H1 (cell line): ENCODE results near the gene SLC13A3. TPM values are rescaled to one million over a fixed set of nuclear protein-coding genes. Genes with fewer than 3 reads are reported as not detected.

Experiments used
- CTCF ChIA-PET: fragments of 300-600 bp; sonication (Branson Sonifier 250); formaldehyde crosslinking; loops from one replicate; lab custom pipeline; 2021; ENCODE audit not compliant: partially characterized antibody; lab: Charles Lee
- POLR2A ChIA-PET: fragments of 300-600 bp; sonication (Branson Sonifier 250); formaldehyde crosslinking; loops from one replicate; lab custom pipeline; 2021; ENCODE audit warnings: inconsistent platforms; ENCODE audit not compliant: partially characterized antibody; lab: Charles Lee
- DNase-seq, 2 experiments: peaks; one replicate each; pipeline versions ENCODE4 v3.0.0 to v3.0.0-alpha.2; 2010 to 2022; ENCODE audit warnings: low spot score in 2 of 2, low read depth in 1 of 2, mixed read lengths in 1 of 2
- FAIRE-seq: peaks from 2 replicates; lab custom pipeline; 2011; peaks lifted over from hg19 to GRCh38; lab: Jason Lieb, UNC
- H2AFZ ChIP-seq: 2 replicates; pipeline ENCODE4 v1.8.1; 2012; ENCODE audit warnings: low read length, inconsistent platforms
- H2AK5ac ChIP-seq: 2 replicates; pipeline ENCODE4 v1.6.1; 2013; ENCODE audit warnings: low read depth, low read length
- H2BK120ac ChIP-seq: replicated peaks from 2 replicates; pipeline ENCODE3; 2013; ENCODE audit warnings: low read depth, low read length, inconsistent platforms
- H2BK12ac ChIP-seq: 2 replicates; pipeline ENCODE4 v1.6.1; 2013; ENCODE audit warnings: low read depth, low read length
- H2BK15ac ChIP-seq: 2 replicates; pipeline ENCODE4 v1.6.1; 2013; ENCODE audit warnings: low read length
- H2BK20ac ChIP-seq: 2 replicates; pipeline ENCODE4 v1.6.1; 2013; ENCODE audit warnings: low read length
- H2BK5ac ChIP-seq: 2 replicates; pipeline ENCODE4 v1.6.1; 2013; ENCODE audit warnings: low read depth, low read length
- H3K14ac ChIP-seq: 2 replicates; pipeline ENCODE4 v1.6.1; 2013; ENCODE audit warnings: inconsistent platforms; ENCODE audit not compliant: insufficient read length
- H3K18ac ChIP-seq: 2 replicates; pipeline ENCODE4 v1.6.1; 2013; ENCODE audit warnings: low read length; ENCODE audit errors: extremely low read depth
- H3K23ac ChIP-seq: 2 replicates; pipeline ENCODE4 v1.6.1; 2013; ENCODE audit warnings: inconsistent platforms; ENCODE audit not compliant: insufficient read length
- H3K23me2 ChIP-seq: 2 replicates; pipeline ENCODE4 v1.6.1; 2013; ENCODE audit warnings: low read depth, low read length
- H3K27ac ChIP-seq: 2 replicates; pipeline ENCODE4 v1.6.1; 2011; ENCODE audit warnings: low read depth, low read length, inconsistent platforms
- H3K27me3 ChIP-seq, 4 experiments: replicated peaks in 1 of 4; 1 replicate in 1 of 4; 2 replicates in 3 of 4; pipeline versions ENCODE4 v1.6.1 to v1.8.1; 2011 to 2013; ENCODE audit warnings: low read length in 3 of 4, mild to moderate bottlenecking in 3 of 4, inconsistent platforms in 2 of 4, mixed read lengths in 2 of 4, moderate library complexity in 1 of 4; ENCODE audit not compliant: control insufficient read depth in 3 of 4, insufficient read depth in 3 of 4; ENCODE audit errors: extremely low read depth in 1 of 4
- H3K36me3 ChIP-seq, 4 experiments: 2 replicates each; pipeline versions ENCODE4 v1.6.1 to v1.8.1; 2011 to 2013; ENCODE audit warnings: mild to moderate bottlenecking in 4 of 4, low read length in 3 of 4, moderate library complexity in 2 of 4, control low read depth in 1 of 4, inconsistent platforms in 1 of 4; ENCODE audit not compliant: insufficient read depth in 4 of 4, control insufficient read depth in 2 of 4
- H3K4ac ChIP-seq: replicated peaks from 2 replicates; pipeline ENCODE3; 2013; ENCODE audit warnings: low read length, low read depth, mixed read lengths, inconsistent platforms; ENCODE audit not compliant: insufficient read length
- H3K4me1 ChIP-seq, 4 experiments: replicated peaks in 1 of 4; 1 replicate in 1 of 4; 2 replicates in 3 of 4; pipeline versions ENCODE4 v1.6.1 to v1.8.1; 2011 to 2013; ENCODE audit warnings: low read length in 3 of 4, inconsistent platforms in 2 of 4, mixed read lengths in 1 of 4; ENCODE audit not compliant: insufficient read depth in 4 of 4, control insufficient read depth in 3 of 4
- H3K4me2 ChIP-seq, 2 experiments: 2 replicates each; pipeline versions ENCODE4 v1.6.1 to v1.8.1; 2011 to 2013; ENCODE audit warnings: low read depth in 2 of 2, low read length in 2 of 2, control low read depth in 1 of 2, inconsistent platforms in 1 of 2, mild to moderate bottlenecking in 1 of 2; ENCODE audit not compliant: insufficient read depth in 1 of 2
- H3K4me3 ChIP-seq, 4 experiments: fragments of 200-600, 300-600 bp in 1 of 4; sonication (generic), shearing (Covaris generic), sonication (Bioruptor Twin) in 1 of 4; 2 replicates each; pipeline versions ENCODE4 v1.5.1 to v1.8.1; 2011 to 2016; ENCODE audit warnings: low read length in 4 of 4, low read depth in 3 of 4, control low read depth in 2 of 4, inconsistent platforms in 2 of 4, mild to moderate bottlenecking in 2 of 4, mixed read lengths in 1 of 4, moderate library complexity in 1 of 4; ENCODE audit not compliant: insufficient read depth in 2 of 4; ENCODE audit errors: extremely low read depth in 1 of 4
- H3K56ac ChIP-seq: replicated peaks from 2 replicates; pipeline ENCODE3; 2013; ENCODE audit warnings: low read depth, mild to moderate bottlenecking, mixed read lengths, low read length, inconsistent platforms; ENCODE audit not compliant: insufficient read length
- H3K79me1 ChIP-seq: 2 replicates; pipeline ENCODE4 v1.6.1; 2013; ENCODE audit warnings: low read depth, low read length, control low read depth
- H3K79me2 ChIP-seq, 2 experiments: 2 replicates each; pipeline versions ENCODE4 v1.6.1 to v1.8.1; 2012 to 2013; ENCODE audit warnings: low read length in 2 of 2, mild to moderate bottlenecking in 2 of 2, inconsistent platforms in 1 of 2; ENCODE audit not compliant: insufficient read depth in 2 of 2, control insufficient read depth in 1 of 2
- H3K9ac ChIP-seq, 4 experiments: replicated peaks in 1 of 4; 1 replicate in 1 of 4; 2 replicates in 3 of 4; pipeline versions ENCODE4 v1.6.1 to v1.8.1; 2011 to 2013; ENCODE audit warnings: low read depth in 3 of 4, low read length in 3 of 4, control low read depth in 2 of 4, mild to moderate bottlenecking in 2 of 4, moderate library complexity in 2 of 4, inconsistent platforms in 1 of 4; ENCODE audit errors: extremely low read depth in 1 of 4
- H3K9me3 ChIP-seq, 2 experiments: 2 replicates each; pipeline versions ENCODE4 v1.6.1 to v1.8.1; 2012 to 2013; ENCODE audit warnings: mild to moderate bottlenecking in 2 of 2, moderate library complexity in 2 of 2, control low read depth in 1 of 2, inconsistent platforms in 1 of 2, low read depth in 1 of 2, low read length in 1 of 2, mixed read lengths in 1 of 2; ENCODE audit not compliant: insufficient read depth in 2 of 2
- H4K20me1 ChIP-seq, 2 experiments: replicated peaks in 1 of 2; 2 replicates each; pipeline versions ENCODE3 to v1.8.1; 2011 to 2013; ENCODE audit warnings: inconsistent platforms in 2 of 2, low read length in 2 of 2, mild to moderate bottlenecking in 1 of 2; ENCODE audit not compliant: insufficient read depth in 2 of 2, control insufficient read depth in 1 of 2
- H4K5ac ChIP-seq: 2 replicates; pipeline ENCODE4 v1.6.1; 2013; ENCODE audit warnings: low read length, low read depth, mixed read lengths, inconsistent platforms; ENCODE audit not compliant: insufficient read length
- H4K8ac ChIP-seq: 2 replicates; pipeline ENCODE4 v1.8.0; 2013; ENCODE audit warnings: mild to moderate bottlenecking, moderate library complexity, low read length, inconsistent platforms; ENCODE audit not compliant: insufficient read depth; ENCODE audit errors: extremely low read depth
- H4K91ac ChIP-seq: replicated peaks from 2 replicates; pipeline ENCODE3; 2013; ENCODE audit warnings: low read length, mixed read lengths, inconsistent platforms; ENCODE audit not compliant: insufficient read length
- BRCA1 ChIP-seq: IDR thresholded peaks from 2 replicates; pipeline ENCODE4 v1.6.1; 2012; ENCODE audit warnings: low read depth, low read length, improper control_type of control experiment
- HDAC2 ChIP-seq, 2 experiments: fragments of 300-600 bp in 1 of 2; sonication (generic) in 1 of 2; IDR thresholded peaks; 2 replicates each; pipeline ENCODE4 v1.6.1; 2011 to 2012; ENCODE audit warnings: low read depth in 2 of 2, low read length in 2 of 2, mild to moderate bottlenecking in 2 of 2, moderate library complexity in 2 of 2, borderline replicate concordance in 1 of 2, inconsistent platforms in 1 of 2
- PHF8 ChIP-seq: fragments of 200-600 bp; sonication (generic); conservative IDR thresholded peaks from 2 replicates; pipeline ENCODE4 v1.7.1; 2012; ENCODE audit warnings: low read depth, mild to moderate bottlenecking, inconsistent platforms, low read length, moderate library complexity
- RBBP5 ChIP-seq: IDR thresholded peaks from 2 replicates; pipeline ENCODE4 v1.7.1; 2012; ENCODE audit warnings: low read depth, mild to moderate bottlenecking, inconsistent platforms, low read length, moderate library complexity, borderline replicate concordance
- TEAD4 ChIP-seq: IDR thresholded peaks from 2 replicates; pipeline ENCODE4 v1.6.1; 2012; ENCODE audit warnings: low read depth, low read length, inconsistent platforms, mixed read lengths
- WGBS, 2 experiments: shearing (Covaris generic) in 1 of 2; methylation state at CpG; one replicate each; pipeline versions ENCODE4 v1.1.6 to v1.1.7; 2013 to 2015; ENCODE audit warnings: low lambda C conversion rate in 2 of 2, mixed read lengths in 2 of 2, inconsistent platforms in 1 of 2, low coverage in 1 of 2, missing lambda C conversion rate in 1 of 2; ENCODE audit not compliant: insufficient replicate concordance in 2 of 2, insufficient coverage in 1 of 2, insufficient read length in 1 of 2; ENCODE audit errors: extremely low coverage in 1 of 2, missing lambda C conversion rate in 1 of 2; 5-methylcytosine and 5-hydroxymethylcytosine counted together
- polyA plus RNA-seq, 7 experiments: library from polyadenylated mRNA; depleted of rRNA in 3 of 7; stranded (reverse) in 5 of 7; unstranded in 2 of 7; fragments of >200 nt in 5 of 7; fragments of 200-250 nt in 2 of 7; gene quantifications; 1 replicate in 5 of 7; 2 replicates in 1 of 7; 4 replicates in 1 of 7; pipeline versions ENCODE4 v1.2.1 to v1.2.3, GENCODE V29; 2011 to 2013; ENCODE audit warnings: missing spikeins in 2 of 7, mixed read lengths in 2 of 7
- total RNA-seq: library from RNA; stranded (reverse); fragmentation: NEBNext Ultra II Directional; extraction: Animal tissue kit (Norgen Biotek cat#: 25700); gene quantifications from 2 replicates; pipeline ENCODE4 v1.2.1, GENCODE V29; 2021
- TF ChIP-seq, protein P1 (sequence below): IDR thresholded peaks from 2 replicates; pipeline ENCODE4 v1.6.1; 2011; ENCODE audit warnings: low read length, improper control_type of control experiment

The SLC13A3 gene
- total and polyA plus RNA-seq, 2 of the 8 experiments (the other 6 are each of a cell fraction or from before 2014, with no cell fraction given) = 9.4 to 12.6 TPM

DNA sequence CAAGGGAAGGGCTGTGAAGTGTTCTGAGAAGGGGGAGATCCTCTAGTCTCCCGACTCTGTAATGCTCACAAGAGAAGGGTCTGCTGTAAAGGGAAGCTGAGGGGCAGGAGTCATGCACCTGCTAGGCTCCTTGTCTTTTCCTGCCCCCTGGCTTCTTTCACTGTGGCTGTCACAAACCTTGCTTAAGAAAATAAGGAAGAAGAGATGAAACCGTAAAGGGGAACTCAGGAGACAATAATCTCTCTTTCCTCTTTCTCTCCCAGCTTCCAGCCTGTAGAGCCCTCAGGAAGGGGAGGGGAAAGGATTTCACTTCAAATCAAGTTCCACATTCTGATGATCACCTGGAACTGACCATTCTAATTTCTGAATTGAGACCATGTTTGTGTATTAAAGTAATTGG is 26.3 kb downstream of the SLC13A3 start:
- Histone ChIP-seq H3K79me1 (no peaks in the 10 kb centered on the region), H3K27me3 (no peaks in the 10 kb centered on the region), H4K91ac (no peak overlapping the region), H3K9ac (no peak overlapping the region), H3K4me2 (no peak overlapping the region), H3K4me3 (no peak overlapping the region), H4K20me1 (no peaks in the 10 kb centered on the region), H3K23ac (no peak overlapping the region), H4K5ac (no peak overlapping the region), H2BK5ac (no peak overlapping the region), H4K8ac (no peak overlapping the region), H3K56ac (no peak overlapping the region), H3K18ac (no peak overlapping the region), H2BK15ac (no peak overlapping the region), H2BK120ac (no peak overlapping the region), H2AFZ (no peak overlapping the region), H3K4me1 (peaks cover 0 to 8% (median 3%) of the 10 kb centered on the region in 4 experiments; a peak in 3 of 7 replicates), H2BK20ac (no peak overlapping the region), H3K27ac (no peak overlapping the region), H3K4ac (no peak overlapping the region), H2BK12ac (no peak overlapping the region), H3K14ac (no peak overlapping the region), H3K36me3 (no peaks in the 10 kb centered on the region), H3K9me3 (peaks cover 7 to 8% of the 10 kb centered on the region in 2 experiments; a peak in 3 of 4 replicates), H2AK5ac (no peak overlapping the region), H3K79me2 (no peaks in the 10 kb centered on the region), H3K23me2 (no peaks in the 10 kb centered on the region; the same call in 1 of the 2 replicates)
- WGBS, 2 experiments = 100% methylated on average over 2 of the region's 2 CpGs; no CpG with 5 or more reads in 1 of the 2 experiments
- ChIA-PET POLR2A (interaction anchor here (1.8 kb wide), 1 partner anchor 10 kb away, joined by 4 read pairs; no protein-coding TSS in a partner anchor), CTCF (interaction anchor here (1.1 to 4.3 kb wide), 4 partner anchors 21 to 102 kb away, joined by 3 to 20 read pairs (median 4); no protein-coding TSS in a partner anchor)
- no peak for FAIRE-seq
- no peak for DNase-seq
- TF ChIP-seq HDAC2 (IDR thresholded peaks at IDR 0.05; ENCODE audit: borderline replicate concordance in 1 of 2, low read depth in 2 of 2, low read length in 2 of 2) (no peak), BRCA1 (no peak), TEAD4 (no peak), RBBP5 (no peak), PHF8 (no peak)
- TF ChIP-seq, protein P1, sequence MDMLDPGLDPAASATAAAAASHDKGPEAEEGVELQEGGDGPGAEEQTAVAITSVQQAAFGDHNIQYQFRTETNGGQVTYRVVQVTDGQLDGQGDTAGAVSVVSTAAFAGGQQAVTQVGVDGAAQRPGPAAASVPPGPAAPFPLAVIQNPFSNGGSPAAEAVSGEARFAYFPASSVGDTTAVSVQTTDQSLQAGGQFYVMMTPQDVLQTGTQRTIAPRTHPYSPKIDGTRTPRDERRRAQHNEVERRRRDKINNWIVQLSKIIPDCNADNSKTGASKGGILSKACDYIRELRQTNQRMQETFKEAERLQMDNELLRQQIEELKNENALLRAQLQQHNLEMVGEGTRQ = no peak
